Natural killer cell (primary cell): Measurements from ENCODE around the gene RAD51B. TPM values are rescaled to one million over a fixed set of nuclear protein-coding genes. Genes with fewer than 3 reads are reported as not detected.

Experiments
- ATAC-seq, 3 donors: fragments of 150-1000 bp in 2 of 3; fragments of 200-7000 bp in 1 of 3; cut with Tn5 transposase; 1 replicate in 1 of 3; 2 replicates in 2 of 3; pipeline ENCODE4 v1.10.0; 2021; ENCODE audit warnings: mild to moderate bottlenecking in 2 of 3, moderate library complexity in 2 of 3
- DNase-seq, 2 donors: peaks; one replicate each; pipeline versions ENCODE4 v3.0.0 to v3.0.0-alpha.2; 2013 to 2021; ENCODE audit warnings: mixed read lengths in 1 of 2
- H3K27ac ChIP-seq: one replicate; pipeline ENCODE4 v1.5.1; 2013; ENCODE audit warnings: mild to moderate bottlenecking, low read length
- H3K27me3 ChIP-seq: one replicate; pipeline ENCODE4 v1.6.1; 2013; ENCODE audit warnings: low read length; ENCODE audit not compliant: control insufficient read depth, insufficient read depth
- H3K36me3 ChIP-seq: one replicate; pipeline ENCODE4 v1.6.1; 2013; ENCODE audit warnings: low read length; ENCODE audit not compliant: control insufficient read depth, insufficient read depth
- H3K4me1 ChIP-seq: one replicate; pipeline ENCODE4 v1.6.1; 2013; ENCODE audit warnings: low read length; ENCODE audit not compliant: control insufficient read depth, insufficient read depth
- H3K4me3 ChIP-seq: one replicate; pipeline ENCODE4 v1.5.1; 2013; ENCODE audit warnings: low read length
- H3K9me3 ChIP-seq: one replicate; pipeline ENCODE4 v1.6.1; 2013; ENCODE audit warnings: low read length; ENCODE audit not compliant: control insufficient read depth, insufficient read depth
- H3K27ac Mint-ChIP-seq, 2 donors: one replicate each; pipeline ENCODE4 v1.8.0; 2022; ENCODE audit warnings: mild to moderate bottlenecking in 2 of 2, mixed read lengths in 2 of 2, moderate library complexity in 1 of 2
- H3K27me3 Mint-ChIP-seq, 2 donors: one replicate each; pipeline ENCODE4 v1.8.0; 2022; ENCODE audit warnings: low read depth in 2 of 2, mixed read lengths in 2 of 2
- H3K36me3 Mint-ChIP-seq: one replicate; pipeline ENCODE4 v1.8.0; 2022; ENCODE audit warnings: mixed read lengths
- H3K4me1 Mint-ChIP-seq, 2 donors: one replicate each; pipeline ENCODE4 v1.8.0; 2022; ENCODE audit warnings: mixed read lengths in 2 of 2
- H3K4me3 Mint-ChIP-seq: one replicate; pipeline ENCODE4 v1.8.0; 2022; ENCODE audit warnings: mild to moderate bottlenecking, moderate library complexity, mixed read lengths
- H3K9me3 Mint-ChIP-seq, 2 donors: one replicate each; pipeline ENCODE4 v1.8.0; 2022; ENCODE audit warnings: mixed read lengths in 2 of 2
- CTCF ChIP-seq: fragments of 200-600 bp; IDR thresholded peaks from one replicate; pipeline ENCODE4 v1.8.0; 2022; ENCODE audit warnings: antibody characterized with exemption
- WGBS: methylation state at CpG from one replicate; pipeline ENCODE4 v1.1.7; 2013; ENCODE audit warnings: missing lambda C conversion rate; ENCODE audit not compliant: insufficient coverage; 5-methylcytosine and 5-hydroxymethylcytosine counted together
- intact Hi-C: fragments of 100-400 bp; cut with micrococcal nuclease; formaldehyde crosslinking; loops from one replicate; pipeline ENCODE4 v1.14.2; 2022
- total RNA-seq, 4 donors: library from RNA; stranded (reverse); fragments of 120-200 nt in 1 of 4; gene quantifications; one replicate each; pipeline versions ENCODE4 v1.2.3 to v1.2.4, GENCODE V29; 2013 to 2022

The RAD51B gene
- total RNA-seq, 3 donors from 2014 or later (not counting 1 experiment from before 2014, with no cell fraction given) = 28.1 to 37.6 (median 28.6) TPM

DNA sequence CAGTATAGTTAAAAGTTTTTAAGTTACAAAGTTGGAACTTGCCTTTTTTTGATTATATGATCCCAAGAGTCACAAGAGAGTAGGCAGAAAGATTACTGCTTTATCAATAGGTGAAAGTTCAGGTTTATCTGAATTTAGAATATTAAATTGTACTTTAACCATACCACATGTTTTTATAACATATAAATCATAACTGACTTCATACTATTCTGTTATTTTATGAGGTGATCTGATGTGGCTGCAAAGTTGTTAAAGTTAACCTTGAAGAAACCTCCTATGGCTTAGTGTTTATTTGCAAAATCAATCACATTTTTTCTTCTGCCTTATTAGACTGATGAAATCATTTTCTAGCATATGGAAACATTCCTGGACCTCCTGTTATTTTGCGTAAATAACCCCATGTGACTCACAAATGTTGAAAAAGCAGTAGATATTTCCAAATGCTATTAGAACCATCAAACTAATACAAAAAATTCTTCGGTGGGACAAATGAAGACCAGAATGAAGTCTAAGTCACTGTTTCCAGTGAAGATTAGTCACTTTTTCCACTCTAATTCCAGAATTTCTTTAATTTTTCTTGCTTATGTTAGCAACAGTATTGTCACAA, 132.1 kb downstream of the RAD51B start:
- Histone ChIP-seq H3K27me3 (no peaks in the 10 kb centered on the region), H3K4me3 (no peak overlapping the region), H3K36me3 (no peaks in the 10 kb centered on the region), H3K4me1 (no peaks in the 10 kb centered on the region), H3K27ac (no peak overlapping the region), H3K9me3 (no peaks in the 10 kb centered on the region)
- WGBS = 96% methylated on average over 2 of the region's 2 CpGs
- Mint-ChIP-seq H3K27ac (no peak overlapping the region), H3K4me3 (no peak overlapping the region), H3K27me3 (no peaks in the 10 kb centered on the region), H3K4me1 (no peaks in the 10 kb centered on the region), H3K36me3 (no peaks in the 10 kb centered on the region), H3K9me3 (no peaks in the 10 kb centered on the region)
- ATAC-seq = no peak
- no peak for TF ChIP-seq CTCF
- intact Hi-C loops = no loop called here
- no peak for DNase-seq

GRCh38 chr14:67952381-67952780, 132.8 kb downstream of the RAD51B start:
- no peak for TF ChIP-seq CTCF
- no peaks in the 10 kb centered on the region for H3K36me3 Mint-ChIP-seq
- H3K27me3 Mint-ChIP-seq = no peaks in the 10 kb centered on the region
- WGBS = 100% methylated on average over 2 of the region's 2 CpGs
- H3K4me1 Mint-ChIP-seq = no peaks in the 10 kb centered on the region
- H3K36me3 ChIP-seq = no peaks in the 10 kb centered on the region
- H3K4me1 ChIP-seq = no peaks in the 10 kb centered on the region
- H3K9me3 ChIP-seq = no peaks in the 10 kb centered on the region
- H3K4me3 Mint-ChIP-seq = no peak overlapping the region
- no peak for DNase-seq
- H3K27ac Mint-ChIP-seq = no peak overlapping the region
- no peaks in the 10 kb centered on the region for H3K9me3 Mint-ChIP-seq
- no peak overlapping the region for H3K27ac ChIP-seq
- intact Hi-C loops = no loop called here
- no peaks in the 10 kb centered on the region for H3K27me3 ChIP-seq
- H3K4me3 ChIP-seq = no peak overlapping the region
- no peak for ATAC-seq

DNA sequence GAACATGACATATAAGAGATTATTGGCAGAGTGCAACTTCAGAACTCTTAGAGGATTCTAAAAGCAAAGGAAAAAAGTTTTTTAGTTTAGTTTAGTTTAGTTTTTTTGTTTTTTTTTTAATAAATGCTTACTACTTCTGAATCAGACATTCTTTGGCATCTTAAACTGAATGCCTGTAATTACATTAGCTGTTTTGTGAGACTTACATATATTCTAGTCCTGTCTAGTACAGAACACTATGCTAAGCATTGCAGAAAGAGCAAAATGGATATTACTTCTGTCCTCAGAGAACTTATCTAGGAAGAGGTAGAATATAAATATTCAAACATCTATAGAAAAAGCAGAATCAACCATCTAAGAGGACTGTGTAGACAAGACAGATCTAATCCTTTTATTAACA, 133.2 kb downstream of the RAD51B start:
- no peak overlapping the region for H3K27ac Mint-ChIP-seq
- H3K36me3 Mint-ChIP-seq = no peaks in the 10 kb centered on the region

More for the DNA sequence above, 133.2 kb downstream of the RAD51B start:
- Mint-ChIP-seq H3K4me3 (no peak overlapping the region), H3K27me3 (no peaks in the 10 kb centered on the region), H3K4me1 (no peaks in the 10 kb centered on the region), H3K9me3 (no peaks in the 10 kb centered on the region)
- TF ChIP-seq CTCF = no peak
- no peak overlapping the region for H3K27ac ChIP-seq
- no peaks in the 10 kb centered on the region for H3K36me3 ChIP-seq
- H3K4me1 ChIP-seq = no peaks in the 10 kb centered on the region
- H3K4me3 ChIP-seq = no peak overlapping the region
- H3K9me3 ChIP-seq = no peaks in the 10 kb centered on the region
- no peaks in the 10 kb centered on the region for H3K27me3 ChIP-seq
- ATAC-seq (no peak), DNase-seq (no peak)
- intact Hi-C loops = no loop called here
